ENCODE measurements around the gene NELFE.

NELFE gene

DNA sequence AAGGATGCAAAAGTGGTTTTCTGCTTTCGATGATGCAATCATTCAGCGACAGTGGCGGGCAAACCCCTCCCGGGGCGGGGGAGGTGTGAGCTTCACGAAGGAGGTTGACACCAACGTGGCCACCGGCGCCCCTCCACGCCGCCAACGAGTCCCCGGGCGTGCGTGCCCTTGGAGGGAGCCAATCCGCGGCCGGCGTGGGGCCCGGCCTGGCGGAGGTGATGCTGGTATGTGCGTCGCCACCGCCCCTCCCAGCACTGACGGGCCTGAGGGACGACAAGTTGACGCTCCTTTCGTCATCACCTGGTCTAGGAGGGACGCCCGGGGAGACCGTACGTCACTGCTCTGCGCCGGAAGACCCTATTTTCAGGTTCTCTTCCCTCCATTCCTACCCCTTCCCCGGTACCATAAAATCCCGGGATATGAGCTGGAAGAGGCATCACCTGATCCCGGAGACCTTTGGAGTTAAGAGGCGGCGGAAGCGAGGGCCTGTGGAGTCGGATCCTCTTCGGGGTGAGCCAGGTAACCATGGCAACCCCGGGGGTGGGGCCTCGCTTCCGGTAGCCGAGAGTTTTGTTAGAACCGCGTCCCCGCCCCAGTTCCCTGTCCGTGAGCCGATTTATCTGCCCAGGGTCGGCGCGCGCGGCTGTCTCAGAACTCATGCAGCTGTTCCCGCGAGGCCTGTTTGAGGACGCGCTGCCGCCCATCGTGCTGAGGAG lies 13.4 kb upstream of the NELFE start, which contains the start of gene DXO:
Gene DXO, minus strand, starts transcription at position 146 of the 716 bp plus-strand sequence. CDS start 463 bp downstream, outside the sequence.
- DNase-seq: peak; percentile 99

DNA sequence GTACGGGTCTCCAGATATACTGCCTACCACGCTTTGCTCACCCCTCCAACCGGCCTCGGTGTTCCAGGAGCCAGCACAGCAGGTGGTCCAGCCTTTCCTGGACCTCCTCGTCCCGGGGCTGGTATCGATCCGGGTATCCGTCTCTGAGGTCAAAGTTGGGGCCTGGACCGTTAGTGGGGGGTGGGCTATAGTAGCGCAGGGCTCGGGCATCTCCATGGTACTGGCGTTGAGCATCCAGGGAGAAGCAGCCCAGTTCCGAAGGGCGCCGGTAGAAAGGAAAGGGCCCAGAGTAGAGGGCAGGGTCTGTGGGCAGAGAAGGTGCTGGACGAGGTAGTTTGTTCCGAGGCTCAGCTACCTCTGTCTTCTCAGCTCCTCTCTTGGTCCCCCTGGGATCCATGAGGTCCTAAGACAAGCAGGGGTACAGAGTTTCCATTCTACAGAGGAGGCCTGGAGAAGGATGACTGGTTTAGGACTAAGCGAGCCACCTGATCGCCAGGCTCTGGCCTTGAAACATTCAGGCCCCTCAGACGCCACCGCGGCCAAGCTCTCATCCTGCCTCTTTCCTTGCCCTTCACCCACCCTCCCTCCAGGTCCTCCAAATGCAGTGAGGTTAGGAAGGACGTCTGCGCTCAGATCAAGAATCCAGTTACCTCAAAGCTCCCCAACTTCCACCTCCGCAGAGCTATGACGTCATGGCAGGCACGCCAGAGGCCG lies 12.7 kb upstream of the NELFE start:
- DNase-seq: no peak

DNA sequence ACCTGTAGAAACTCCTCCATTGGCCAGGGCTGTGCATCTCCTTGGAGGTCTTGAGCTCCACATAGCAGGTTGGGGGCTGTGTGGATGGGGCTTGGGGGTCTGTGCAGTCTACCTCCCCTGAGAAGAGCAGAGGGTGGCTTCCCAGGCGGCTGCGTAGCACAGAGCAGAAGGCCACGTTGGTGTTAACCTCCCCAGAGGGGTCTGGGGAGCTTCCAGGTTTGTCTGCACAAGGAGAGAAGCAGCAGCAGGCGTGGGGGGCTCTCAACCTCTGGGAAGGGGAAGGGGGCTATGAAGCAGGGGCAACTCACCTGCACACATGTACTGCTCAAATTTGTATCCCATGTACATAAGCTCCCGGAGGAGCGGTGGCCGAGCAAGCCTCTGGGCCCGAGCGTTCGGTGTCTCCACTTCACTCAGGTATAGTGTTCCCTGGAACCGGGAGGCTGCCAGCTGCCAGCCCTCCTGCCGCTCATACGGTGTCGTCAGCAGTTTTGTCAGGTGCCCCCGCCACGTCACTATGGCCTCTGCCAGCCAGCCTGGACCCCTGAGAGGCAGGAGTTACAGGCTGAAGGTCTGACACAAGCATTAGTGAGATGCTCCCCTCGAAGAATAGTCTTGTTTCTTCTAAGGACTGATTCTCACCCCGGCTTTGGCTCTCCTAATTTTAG lies 12.0 kb upstream of the NELFE start:
- no peak for DNase-seq

DNA sequence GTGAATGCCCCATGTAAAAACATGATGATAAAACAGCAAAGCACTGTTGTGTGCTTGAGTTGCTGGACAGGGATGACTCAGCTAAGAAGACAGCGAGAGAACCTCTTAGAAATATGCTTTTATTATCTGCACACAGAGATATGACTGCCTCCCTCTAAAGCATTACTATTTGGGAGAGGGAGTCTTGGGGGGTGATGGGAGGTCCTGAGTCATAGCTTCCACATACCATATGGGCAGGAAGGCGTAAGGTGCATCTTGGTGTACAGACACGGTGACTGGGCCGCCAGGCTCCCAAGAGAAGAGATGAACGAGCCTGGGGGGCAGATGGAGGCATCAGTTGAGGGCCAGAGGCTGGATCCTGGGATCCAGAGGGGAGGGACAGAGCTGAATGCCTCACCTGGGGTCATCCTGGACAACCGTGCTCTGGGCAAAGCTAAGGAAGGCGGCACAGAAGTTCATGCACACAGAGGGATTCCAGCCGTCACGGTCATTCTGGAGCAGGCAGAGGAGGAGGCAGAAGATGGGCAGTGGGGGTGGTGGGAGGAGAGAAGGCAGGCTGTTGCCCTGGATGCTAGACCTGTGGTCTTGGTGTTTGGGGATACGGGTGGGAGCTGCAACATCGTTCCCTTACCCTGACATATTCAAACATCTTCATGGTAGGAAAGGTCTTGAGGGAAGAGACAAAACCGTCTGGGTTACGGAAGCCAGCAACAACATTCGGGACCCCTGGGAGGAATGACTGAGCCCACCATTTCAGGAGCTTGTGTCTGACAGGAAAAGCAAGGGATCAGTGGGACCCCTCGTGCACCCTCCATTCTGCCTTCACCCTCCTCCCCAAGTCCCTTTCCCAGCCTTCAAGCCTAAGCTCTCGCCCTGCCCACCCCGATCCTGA lies 11.2 kb upstream of the NELFE start:
- no peak for DNase-seq

DNA sequence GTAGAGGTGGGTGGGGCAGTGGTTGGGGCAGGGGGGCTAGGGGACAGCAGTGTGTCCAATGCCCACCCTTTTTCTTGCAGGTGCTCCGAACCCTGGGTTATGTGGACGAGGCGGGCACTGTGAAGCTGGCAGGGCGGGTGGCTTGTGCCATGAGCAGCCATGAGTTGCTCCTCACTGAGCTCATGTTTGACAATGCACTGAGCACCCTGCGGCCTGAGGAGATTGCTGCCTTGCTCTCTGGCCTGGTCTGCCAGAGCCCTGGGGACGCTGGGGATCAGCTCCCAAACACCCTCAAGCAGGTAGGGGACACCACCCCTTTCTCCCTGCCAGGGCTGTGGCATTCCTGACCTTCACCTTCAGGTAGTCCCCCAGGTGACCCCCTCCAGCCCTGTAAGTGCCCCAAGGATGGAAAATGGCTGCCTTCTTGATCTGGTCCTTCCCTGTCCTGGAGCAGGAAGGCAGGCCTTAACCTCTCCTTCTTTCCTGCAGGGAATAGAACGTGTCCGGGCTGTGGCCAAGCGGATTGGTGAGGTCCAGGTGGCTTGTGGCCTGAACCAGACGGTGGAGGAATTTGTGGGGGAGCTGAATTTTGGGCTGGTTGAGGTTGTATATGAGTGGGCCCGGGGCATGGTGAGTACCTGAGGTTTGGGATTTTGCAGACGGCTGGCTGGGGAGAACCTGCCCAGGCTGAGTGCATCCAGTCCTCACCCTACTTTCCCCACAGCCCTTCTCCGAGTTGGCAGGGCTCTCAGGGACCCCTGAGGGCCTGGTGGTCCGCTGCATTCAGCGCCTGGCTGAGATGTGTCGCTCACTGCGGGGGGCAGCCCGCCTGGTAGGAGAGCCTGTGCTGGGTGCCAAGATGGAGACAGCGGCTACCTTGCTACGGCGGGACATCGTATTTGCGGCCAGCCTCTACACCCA lies 10.3 kb upstream of the NELFE start:
- DNase-seq: peak; percentile 62

DNA sequence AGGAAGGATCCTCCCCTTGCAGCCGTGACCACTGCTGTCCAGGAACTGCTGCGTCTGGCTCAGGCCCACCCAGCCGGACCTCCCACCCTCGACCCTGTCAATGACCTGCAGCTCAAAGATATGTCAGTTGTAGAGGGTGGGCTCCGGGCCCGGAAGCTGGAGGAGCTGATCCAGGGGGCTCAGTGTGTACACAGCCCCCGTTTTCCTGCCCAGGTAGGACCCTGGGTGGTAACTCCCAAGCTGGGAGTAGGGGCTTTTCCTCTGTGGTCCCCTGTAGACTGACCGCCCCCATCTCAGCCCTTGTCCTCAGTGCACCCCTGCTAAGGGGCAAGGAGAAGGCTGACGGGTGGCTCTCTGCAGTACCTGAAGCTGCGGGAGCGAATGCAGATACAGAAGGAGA lies 9.6 kb upstream of the NELFE start:
- no peak for DNase-seq

DNA sequence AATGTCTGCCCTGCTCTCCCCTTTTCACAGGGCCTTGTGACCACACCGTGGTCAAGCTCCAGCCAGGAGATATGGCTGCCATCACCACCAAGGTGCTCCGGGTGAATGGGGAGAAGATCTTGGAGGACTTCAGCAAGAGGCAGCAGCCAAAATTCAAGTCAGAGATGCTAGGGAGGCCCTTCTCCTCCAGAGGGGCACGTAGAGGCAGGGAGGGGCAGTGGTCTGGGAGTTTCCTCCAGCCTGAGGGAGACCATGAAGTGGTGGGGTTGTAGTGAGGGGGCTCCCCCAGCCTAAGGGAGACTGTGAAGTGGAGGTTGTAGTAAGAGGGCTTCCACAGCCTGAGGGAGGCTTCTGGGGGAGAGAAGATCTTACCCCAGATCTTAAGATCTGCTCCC lies 9.2 kb upstream of the NELFE start:
- peak; percentile 57 for DNase-seq

DNA sequence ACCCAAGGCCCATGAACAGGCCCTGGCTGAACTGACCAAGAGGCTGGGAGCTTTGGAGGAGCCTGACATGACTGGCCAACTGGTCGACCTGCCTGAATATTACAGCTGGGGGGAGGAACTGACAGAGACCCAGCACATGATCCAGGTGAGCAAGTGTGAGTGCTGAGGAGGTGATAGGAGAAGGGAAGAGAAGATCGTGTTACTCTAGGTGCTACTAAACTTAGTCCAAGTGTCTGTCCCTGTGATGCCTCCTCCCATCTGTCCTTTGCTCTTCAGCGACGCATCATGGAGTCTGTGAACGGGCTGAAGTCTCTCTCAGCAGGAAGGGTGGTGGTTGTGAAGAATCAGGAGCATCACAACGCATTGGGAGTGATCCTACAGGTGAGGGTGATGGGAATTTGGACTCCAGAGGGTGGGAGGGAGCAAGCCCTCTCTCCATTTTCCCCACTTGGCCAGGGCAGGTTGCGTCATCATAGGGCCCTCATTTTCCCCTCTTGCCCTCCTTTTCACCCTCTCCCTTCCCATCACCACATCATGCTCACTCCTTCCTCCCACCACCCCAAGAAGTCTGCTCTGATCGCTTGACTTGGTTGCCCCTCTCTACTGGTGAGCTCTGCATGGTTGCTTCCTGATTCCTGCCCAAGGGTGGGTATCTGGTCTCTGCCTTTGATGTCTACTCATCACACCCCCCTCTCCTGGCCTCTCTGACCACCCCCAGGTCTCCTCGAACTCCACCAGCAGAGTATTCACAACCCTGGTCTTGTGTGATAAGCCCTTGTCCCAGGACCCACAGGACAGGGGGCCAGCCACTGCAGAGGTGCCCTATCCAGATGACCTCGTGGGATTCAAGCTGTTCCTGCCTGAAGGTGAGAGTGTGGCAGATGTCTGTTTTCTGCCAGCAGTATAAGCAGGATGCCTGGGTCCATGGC lies 8.5 kb upstream of the NELFE start:
- DNase-seq: peak; percentile 57

DNA sequence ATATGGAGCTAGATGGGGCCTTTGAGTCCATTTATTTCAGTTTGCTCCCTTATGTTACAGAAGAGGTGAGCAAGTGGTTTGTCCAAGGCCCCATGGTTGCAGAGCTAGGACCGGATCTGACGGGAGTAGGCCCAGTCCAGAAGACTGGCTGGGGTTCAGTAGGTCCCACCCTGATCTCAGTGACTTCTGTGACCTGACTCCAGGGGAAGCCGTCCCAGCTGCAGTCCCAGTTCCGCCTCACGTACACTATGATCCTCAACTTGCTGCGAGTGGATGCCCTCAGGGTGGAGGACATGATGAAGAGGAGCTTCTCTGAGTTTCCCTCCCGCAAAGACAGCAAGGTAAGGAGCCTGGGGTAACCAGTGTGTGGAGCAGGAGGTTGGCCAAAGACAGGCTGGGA lies 7.7 kb upstream of the NELFE start:
- no peak for DNase-seq

DNA sequence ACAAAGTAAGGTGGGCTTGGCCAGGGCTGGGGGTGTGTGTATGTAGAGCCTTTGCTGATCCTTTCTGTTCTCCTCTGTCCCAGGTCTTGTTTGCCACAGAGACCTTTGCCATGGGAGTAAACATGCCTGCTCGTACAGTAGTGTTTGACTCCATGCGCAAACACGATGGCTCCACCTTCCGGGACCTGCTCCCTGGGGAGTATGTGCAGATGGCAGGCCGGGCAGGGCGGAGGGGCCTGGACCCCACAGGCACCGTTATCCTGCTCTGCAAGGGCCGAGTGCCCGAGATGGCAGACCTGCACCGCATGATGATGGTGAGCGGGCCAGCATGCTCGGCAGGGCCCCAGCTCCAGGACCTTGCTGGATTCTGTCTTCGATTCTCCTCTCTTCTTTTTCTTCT lies 6.9 kb upstream of the NELFE start:
- DNase-seq: no peak

DNA sequence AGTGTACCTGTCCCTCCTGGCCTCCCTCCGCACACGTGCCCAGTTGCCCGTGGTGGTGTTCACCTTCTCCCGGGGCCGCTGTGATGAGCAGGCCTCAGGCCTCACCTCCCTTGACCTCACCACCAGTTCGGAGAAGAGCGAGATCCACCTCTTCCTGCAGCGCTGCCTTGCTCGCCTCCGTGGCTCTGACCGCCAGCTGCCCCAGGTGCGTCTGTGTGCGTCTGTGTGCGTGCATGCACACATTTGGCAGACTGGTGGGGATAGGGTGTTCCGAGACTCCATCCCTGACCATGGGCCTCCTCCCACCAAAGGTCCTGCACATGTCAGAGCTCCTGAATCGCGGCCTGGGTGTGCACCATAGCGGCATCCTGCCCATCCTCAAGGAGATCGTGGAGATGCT lies 5.2 kb upstream of the NELFE start:
- DNase-seq: no peak

DNA sequence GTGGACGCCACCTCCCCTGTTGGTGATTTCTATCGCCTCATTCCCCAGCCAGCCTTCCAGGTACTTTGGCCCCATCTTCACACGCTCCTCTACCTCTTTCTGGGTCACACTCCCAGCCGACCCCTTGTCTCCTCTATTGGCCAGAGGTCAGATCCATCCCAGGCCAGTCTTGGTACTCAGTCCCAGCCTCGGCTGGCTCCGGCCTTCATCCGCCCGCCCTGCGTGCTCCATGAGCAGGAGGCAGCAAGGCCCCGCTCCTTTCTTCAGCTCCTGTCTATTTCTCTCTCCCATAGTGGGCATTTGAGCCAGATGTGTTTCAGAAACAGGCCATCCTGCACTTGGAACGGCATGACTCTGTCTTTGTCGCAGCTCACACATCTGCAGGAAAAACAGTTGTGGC lies 2.8 kb upstream of the NELFE start:
- DNase-seq: no peak

DNA sequence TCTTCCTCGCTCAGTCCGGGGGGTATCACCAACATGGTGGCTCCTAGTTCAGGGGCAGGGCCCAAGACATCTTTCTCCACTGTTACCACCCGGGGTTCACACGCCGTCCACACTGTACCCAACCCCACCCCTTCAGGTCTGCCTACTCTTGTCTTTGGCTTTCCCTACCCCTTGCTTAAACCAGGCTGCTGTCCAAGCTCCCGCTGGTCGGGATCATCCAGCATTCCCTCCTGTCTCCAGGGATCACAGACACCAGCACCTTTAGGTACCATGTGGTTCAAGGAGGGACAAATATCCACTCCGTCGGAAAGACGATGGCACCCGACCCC lies 395 bp downstream of the NELFE start:
- DNase-seq: no peak

DNA sequence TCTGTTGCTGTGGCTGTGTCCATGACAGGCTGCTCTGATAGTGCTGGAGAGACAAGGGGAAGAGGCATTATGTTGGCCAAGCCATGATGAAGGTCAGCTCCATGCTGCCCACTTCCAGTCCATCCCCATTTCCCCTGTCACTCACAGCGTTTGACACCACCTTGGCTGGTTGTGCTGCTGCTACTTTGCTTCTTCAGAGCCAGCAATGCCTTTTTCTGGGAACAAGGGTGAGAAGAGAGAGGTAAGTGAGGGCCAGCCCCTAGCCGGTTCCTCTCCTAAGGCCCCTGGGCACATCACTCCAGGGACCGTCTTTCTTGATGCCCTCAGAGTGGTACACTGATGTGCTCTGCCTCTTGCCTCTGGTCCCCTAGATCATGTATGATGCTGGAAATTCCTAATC lies 2.0 kb downstream of the NELFE start:
- DNase-seq: no peak

DNA sequence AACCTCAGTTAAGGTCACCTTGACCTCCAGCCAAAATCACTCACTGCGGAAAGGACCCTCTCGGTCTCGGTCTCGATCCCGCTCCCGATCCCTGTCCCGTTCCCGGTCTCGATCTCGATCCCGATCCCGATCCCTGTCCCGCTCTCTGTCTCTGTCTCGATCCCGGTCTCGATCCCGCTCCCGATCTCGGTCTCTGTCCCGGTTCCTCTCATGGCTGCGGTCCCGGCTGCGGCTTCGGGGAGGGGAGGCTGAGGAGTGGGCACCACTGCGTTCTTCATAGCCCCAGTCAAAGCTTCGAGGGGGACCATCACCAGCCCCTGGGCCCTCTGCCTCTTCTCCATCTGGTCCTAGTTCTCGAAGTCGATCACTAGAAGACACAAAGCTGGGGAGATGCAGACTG lies 4.3 kb downstream of the NELFE start:
- DNase-seq: no peak

DNA sequence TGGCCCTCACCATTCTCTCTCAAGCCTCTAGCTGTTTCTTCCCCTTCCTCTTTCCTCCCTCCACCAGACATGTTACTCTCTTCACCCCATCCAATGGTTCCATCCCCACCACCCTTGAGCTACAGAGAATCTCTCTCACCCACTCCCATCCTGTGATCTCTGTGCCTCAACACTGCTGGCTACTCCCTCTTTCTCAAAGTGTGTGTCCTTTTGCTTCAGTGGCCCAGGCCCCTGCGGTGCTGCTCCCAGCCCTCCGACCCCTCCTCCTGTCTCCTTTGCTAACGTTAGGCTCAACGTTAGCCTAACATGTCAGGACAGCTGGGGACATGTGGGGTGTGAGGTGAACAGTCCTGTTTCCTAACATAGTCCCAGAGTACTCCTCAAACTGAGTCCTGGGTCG lies 5.9 kb downstream of the NELFE start:
- DNase-seq: no peak

DNA sequence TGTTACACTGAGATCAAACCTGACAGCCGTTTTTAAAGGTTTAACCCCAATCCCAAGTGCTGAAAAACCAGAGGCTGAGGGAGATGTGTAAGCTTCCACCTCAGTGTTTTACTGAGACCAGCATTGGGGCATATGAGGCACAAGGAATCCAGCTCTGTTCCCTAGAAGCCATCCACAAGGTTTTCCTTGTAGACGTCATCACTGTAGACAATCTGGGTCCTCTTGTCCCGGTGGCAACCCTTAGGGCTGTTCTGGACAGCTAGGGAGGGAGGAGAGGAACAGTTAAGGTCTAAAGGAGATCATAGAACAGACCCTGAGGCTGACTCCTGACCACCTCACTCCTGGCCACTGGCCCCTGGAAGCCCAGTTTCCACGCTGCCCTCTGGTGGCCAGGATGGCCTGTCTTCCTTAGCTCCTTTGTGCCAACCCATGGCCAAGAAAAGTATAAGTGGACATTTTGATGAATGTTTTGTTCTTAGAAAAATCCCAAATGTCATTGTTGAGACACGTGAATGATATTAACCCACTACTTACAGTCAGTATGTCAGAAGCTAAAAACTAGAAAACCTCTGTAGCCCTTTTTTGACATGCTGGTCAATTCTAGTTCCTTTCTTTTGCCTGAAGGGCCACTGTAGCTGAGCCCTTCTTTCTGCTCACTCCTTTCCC lies 6.5 kb downstream of the NELFE start:
- peak; percentile 75 for DNase-seq

DNA sequence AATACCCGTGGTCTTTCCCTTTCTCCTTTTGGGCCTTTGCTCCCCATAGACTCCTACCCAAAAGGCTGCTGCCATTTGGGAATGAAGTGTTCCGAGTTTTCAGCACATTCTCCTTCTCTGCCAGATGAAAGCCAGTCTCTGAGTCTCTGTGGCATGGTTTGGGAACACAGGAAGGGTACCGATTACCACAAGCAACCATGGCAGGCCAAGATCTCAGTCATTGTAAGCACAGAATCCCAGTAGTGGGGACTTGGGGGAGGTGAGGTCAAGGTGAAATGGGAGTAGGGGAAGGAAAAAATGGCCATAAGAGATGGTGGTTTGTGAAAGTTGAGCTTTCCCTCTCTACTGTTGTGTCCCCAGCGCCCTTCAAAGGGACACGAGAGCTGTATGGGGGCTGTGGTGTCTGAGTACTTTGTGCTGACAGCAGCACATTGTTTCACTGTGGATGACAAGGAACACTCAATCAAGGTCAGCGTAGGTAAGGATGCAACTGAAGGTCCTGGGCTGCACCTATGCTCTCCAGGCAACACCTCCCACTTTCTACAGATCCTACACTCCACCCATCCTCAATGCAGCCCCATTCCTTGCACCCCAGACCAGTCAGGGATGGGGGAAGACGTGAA lies 8.7 kb downstream of the NELFE start:
- no peak for DNase-seq

DNA sequence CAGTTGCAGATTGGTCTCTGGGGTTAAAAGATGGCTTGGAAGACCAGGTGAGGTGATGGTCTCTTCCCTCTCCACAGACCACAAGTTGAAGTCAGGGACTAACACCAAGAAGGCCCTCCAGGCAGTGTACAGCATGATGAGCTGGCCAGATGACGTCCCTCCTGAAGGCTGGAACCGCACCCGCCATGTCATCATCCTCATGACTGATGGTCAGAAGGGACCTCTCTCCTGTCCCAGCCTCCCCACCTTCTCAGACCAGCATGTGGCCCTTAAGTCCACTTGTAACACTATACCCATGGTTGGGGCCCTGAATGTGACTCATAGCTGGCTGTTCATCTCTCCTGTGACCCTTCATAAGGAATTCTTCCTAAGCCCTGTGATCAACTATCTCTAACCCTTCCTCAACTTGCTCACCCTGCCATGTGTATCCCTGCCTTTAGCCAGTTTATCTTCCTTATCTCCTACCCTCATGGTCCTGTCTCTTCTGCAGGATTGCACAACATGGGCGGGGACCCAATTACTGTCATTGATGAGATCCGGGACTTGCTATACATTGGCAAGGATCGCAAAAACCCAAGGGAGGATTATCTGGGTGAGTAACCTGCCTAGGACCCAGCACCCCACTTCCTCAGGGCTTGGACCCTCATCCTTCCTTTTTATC lies 9.9 kb downstream of the NELFE start:
- DNase-seq: no peak

Measured in activated effector memory CD4-positive, alpha-beta T cell treated with anti-CD3 and anti-CD28 coated beads, Interleukin-2, amount 50 U/mL, for 16 hours (primary cell).